ENCODE data around the gene GPHB5.
A peak's percentile ranks its signal among the peaks of the same experiment; 100 is the strongest.
"Not testable (repeated sequence)": the region's sequence is repeated elsewhere in the genome, so short reads cannot be mapped to it uniquely, and the experiment has no call there.

Gene GPHB5

DNA sequence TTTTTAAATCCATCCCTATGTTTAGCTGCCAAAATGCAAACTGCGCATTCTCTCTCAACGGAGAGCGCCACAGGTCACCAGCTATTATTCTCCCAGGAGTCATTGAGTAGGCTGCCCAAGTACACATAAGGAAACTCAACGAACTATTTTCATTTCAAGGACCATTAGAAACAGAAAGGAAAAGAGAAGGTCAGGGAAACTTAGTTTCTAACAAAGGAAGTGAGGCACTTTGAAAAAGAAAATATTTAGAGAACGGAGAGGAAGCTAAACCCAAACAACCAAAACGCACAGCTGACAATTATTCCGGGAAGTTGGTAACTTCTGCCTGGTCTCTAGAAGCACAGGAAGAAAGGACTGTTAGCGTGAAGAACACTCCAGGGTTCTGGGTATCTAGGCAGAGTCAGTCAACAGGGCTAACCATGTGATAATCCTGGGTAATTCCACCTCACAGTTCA, 23.5 kb downstream of the GPHB5 start:
- DNase-seq (ENCODE audit: low read depth in 2 of 2), result no peak

DNA sequence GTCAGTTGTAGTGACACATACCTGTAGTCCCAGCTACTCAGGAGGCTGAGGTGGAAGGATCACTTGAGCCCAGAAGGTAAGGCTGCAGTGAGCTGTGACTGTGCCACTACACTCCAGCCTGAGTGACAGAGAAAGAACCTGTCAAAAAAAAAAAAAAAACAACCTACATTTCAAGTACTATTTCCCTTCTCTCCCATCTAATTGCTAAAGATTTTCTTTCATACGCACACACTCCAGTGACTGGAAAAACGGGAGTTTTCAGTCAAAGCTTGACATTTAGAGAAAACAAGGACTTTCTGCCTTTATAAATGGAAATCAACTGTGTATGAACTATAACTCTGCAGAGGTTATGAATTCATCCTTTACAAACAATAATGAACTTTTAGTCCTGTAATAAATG, 25.9 kb downstream of the GPHB5 start:
- DNase-seq (ENCODE audit: low read depth in 2 of 2), result no peak

DNA sequence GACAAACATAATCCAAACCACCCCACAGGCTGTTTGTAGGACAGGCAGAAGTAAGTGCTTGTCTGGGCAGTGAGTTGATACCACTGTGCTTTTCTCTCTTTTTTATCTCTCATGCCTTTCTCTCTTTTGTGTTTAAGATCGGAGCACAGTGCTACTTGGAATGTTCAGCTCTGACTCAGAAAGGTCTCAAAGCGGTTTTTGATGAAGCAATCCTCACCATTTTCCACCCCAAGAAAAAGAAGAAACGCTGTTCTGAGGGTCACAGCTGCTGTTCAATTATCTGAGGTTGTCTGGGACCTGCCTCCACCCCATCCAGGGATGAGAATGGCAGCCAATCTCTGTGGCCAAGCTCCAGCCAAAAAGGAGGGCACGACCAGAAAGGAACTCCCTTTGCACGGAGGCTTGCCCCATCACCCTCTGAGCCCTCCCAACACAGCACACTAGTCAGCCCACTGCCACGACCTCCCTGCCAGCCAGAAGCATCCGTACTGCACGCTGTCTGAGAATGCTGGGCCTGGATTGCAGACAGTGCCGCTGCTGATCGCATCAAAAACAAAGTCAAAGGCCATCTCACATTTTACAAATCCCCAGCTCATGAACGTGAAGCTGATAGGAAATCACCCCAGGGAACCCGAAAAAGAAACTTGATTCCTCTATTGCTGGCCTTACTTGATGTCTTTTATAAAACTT, 27.8 kb downstream of the GPHB5 start:
- no peak for DNase-seq (ENCODE audit: low read depth in 2 of 2)

GRCh38 chr14:63288853-63289252, 29.9 kb downstream of the GPHB5 start:
- DNase-seq (ENCODE audit: low read depth in 2 of 2), result no peak

GRCh38 chr14:63287666-63288483, 30.9 kb downstream of the GPHB5 start:
- no peak for DNase-seq (ENCODE audit: low read depth in 2 of 2)

DNA sequence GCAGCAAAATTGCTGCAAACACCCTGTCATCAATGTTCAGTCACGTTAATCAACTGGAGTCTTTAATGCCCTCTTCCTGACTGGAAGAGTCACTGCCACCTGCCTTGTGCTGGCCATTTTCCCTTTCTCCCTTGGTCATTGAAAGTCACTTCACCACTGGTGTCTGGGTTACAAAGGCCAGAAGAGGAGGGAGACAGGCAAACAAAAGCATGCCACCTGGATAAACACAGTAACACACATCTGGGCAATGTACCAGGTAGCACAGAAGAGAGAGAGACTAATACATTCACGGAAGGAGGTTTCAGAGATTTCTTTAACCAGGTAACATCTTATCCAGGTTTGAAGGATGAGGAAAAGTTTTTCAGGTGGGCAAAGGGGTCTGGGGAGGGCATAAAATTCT, 32.7 kb downstream of the GPHB5 start:
- DNase-seq (ENCODE audit: low read depth in 2 of 2), result no peak

DNA sequence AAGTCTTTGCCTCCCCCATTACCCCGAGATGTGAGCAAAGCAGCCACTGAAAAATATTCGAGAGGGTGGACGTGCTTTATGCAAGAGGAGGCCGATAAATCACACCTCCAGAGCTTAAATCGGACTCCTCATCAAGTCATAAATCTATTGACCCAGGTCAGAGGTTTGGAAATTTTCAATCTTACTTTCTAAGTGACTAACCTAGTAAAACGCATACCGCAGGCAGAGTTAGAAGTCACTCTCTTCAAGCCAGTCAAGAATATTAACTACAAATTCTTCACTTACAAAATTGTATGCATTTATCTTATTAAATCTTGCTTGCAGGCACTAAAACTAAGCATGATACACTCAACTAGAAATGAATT, 34.9 kb downstream of the GPHB5 start:
- DNase-seq (ENCODE audit: low read depth in 2 of 2), result no peak

DNA sequence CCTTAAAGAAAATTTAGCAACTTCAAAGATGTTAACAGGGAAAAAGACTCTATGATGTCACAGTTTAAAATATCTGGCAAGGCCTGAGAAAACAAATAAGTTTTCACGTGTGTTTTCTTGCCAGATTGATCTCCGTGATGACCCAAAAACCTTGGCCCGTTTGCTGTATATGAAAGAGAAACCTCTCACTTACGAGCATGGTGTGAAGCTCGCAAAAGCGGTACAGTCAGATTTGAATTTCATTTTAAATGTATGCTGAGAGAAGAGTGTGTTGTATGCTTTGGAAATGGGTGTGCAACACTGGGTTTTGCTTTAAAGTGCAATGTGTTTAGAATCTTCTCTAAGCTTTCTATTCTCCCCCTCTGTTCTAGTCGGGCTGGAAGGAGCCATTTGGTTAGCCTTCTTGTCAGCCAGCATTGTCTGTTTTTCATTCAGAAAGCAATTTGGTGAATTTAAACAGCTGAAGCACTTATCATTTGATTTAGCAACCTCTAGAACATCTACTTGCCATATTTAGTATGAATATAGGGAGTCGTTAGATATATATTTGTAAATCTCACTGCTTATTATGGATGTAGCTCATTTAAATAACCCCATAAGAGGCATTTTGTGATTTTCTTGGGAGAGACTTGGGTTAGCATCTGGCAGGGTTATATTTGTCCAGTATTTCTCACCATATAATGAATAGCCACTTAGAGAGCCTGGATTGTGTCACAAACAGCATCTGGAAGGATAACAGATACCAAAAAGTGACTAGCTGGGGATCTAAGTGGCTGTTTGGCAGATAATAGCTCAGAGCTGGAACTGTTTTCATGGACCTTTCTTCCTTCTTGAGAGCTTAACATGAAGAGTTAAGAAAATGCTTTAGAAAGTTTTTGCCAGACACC, 35.5 kb downstream of the GPHB5 start:
- no peak for DNase-seq (ENCODE audit: low read depth in 2 of 2)

DNA sequence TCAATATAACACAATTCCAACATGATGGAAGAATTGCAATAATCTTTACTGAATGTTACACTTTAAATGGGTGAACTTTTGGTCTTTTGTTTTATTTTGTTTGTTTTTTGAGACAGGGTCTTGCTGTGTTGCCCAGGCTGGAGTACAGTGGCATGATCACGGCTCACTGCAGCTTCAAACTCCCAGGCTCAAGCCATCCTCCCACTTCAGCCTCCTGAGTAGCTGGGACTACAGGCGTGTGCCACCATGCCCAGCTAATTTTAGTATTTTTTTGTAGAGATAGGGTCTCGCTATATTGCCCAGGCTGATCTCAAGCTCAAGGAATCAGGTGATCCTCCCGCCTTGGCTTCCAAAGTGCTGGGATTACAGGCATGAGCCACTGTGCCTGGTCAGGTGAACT, 38.8 kb downstream of the GPHB5 start:
- not testable (repeated sequence) for DNase-seq (ENCODE audit: low read depth in 2 of 2)

- DNase-seq (ENCODE audit: low read depth in 2 of 2), result no peak
These were observed 41.0 kb downstream of the GPHB5 start for GRCh38 chr14:63277591-63278183.

DNA sequence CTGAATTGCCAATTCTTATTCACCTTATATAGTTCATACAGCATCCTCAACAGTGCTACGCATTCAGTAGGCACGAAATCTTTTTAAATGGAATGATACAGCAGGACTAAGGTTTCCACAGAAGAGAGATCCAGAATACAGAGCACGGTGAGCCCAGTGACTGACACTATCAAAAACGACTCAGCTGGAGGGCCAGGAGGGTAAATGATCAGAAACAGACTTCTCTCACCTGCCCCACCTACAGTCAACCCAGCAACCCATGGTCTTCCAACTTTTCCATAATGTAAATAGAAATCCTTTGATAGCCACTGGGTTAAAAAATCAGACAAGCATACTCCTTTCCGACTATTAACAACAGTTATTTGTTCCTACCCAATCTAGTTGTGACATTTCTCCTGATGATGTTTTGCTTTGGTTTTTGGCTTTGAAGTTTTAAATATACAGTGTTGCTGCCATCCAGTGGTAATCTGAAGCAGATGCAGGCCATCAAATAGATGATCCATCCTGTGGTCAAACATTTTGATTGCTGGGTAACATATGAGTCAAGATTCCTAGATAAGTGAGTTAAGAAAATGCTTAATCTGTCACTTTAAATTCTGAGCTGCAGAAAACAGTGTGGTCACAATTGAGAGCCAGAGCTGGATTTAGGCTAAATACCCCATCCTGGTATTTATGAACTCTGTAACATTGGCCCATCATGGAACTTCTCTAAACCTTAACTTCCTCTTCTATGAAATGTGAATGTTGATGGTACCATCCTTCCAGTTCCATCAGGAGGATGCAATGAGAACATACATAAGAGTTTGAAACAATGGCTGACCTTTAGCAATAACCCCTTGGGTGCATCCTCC, 42.0 kb downstream of the GPHB5 start:
- DNase-seq (ENCODE audit: low read depth in 2 of 2), result peak; percentile 30 to 33

GRCh38 chr14:63276016-63276415, 42.7 kb downstream of the GPHB5 start:
- DNase-seq (ENCODE audit: low read depth in 2 of 2), result no peak

GRCh38 chr14:63275611-63276010, 43.1 kb downstream of the GPHB5 start:
- DNase-seq (ENCODE audit: low read depth in 2 of 2), result no peak

DNA sequence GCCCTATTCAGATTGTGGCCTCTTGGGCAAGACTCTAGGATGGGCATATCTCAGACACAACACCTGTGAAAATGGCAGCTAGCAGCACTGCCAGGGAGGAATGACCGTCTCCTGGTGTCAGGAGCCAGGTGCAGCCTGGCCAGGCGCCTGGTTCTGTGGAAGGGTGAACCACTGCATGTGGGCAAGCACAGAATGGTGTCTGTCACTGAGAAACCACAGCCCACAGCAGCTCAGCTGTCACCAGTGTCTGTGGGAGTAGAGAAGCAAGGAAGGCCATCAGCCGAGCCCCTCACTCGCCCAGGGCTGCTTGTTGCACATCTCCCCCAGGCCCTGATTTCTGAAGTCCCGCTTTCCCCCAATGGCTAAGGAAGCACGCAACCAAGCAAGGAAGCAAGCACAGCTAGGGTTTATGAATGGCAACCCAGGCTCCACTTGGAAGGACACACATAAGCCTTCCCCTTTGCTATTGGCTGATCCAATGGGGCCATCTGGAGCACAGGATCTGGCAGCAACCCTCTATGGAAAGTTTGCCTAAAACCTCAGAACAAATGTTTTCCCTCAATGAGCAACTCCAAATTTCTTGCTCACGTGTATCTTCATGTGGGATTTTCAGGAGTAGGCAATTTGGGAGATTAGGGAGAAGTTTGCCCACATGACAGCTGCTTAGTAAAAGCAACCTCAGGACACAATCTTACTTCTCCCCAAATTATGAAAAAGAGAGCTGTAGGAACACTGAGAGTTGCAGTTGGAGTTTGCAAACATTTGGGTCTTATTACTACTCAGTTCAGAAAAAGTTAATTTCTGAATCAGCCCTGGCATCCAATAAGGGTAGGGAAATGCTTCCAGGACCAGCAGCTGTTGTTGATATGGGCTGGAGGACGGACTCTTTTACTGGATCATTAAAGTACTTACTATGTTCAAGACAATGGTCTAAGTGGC, 44.7 kb downstream of the GPHB5 start:
- no peak for DNase-seq (ENCODE audit: low read depth in 2 of 2)

DNA sequence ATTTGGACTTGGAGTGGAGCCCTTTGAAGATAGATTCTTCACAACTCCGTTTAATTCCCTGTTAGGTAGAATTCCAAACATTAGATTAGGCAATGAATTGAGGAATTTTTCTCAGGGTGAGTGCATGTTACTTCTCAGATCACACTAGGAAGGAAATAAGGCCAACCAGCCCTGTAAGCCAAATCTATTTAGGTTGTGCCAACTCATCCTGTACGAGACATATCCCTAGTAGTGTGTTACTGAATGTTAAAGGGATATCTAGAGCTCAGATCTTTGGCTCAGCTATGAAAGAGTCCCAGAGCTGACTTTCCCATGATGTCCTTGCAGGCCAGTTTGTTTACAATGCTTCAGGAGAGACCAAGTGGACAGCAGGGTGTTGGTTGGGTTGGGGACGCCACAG, 45.6 kb downstream of the GPHB5 start:
- no peak for DNase-seq (ENCODE audit: low read depth in 2 of 2)

GRCh38 chr14:63269561-63270225, 49.0 kb downstream of the GPHB5 start:
- DNase-seq (ENCODE audit: low read depth in 2 of 2), result no peak

DNA sequence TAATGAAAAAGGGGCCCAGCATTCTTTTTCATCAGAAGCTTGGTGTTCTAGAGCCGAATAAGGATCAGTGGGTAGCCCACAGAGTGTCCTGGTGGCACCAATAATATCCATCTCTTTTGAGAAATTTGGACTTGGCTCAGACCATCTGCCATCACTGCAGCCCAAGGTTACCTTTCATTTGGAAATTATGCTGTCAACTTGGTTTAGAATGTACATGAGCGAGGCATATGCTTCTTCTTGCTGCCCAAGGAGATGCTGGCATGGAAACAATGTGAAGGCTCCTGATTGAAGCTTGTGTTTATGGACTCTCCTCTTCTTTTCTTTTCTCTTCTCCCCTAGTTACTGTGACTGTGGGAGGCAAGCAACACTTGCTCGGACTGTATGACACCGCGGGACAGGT, 50.0 kb downstream of the GPHB5 start:
- DNase-seq (ENCODE audit: low read depth in 2 of 2), result no peak

GRCh38 chr14:63267171-63267570, 51.6 kb downstream of the GPHB5 start:
- no peak for DNase-seq (ENCODE audit: low read depth in 2 of 2)

- DNase-seq (ENCODE audit: low read depth in 2 of 2), result no peak
These were observed 52.6 kb downstream of the GPHB5 start for GRCh38 chr14:63266106-63266505.
